ENCODE data around the gene NEDD4. TPM values are rescaled to one million over a fixed set of nuclear protein-coding genes. Genes with fewer than 3 reads are reported as not detected.
"Not testable (repeated sequence)": the region's sequence is repeated elsewhere in the genome, so short reads cannot be mapped to it uniquely, and the experiment has no call there.

Gene NEDD4
- total RNA-seq, 4 donors from 2014 or later, result 3.6 to 15.0 (median 14.4) TPM

DNA sequence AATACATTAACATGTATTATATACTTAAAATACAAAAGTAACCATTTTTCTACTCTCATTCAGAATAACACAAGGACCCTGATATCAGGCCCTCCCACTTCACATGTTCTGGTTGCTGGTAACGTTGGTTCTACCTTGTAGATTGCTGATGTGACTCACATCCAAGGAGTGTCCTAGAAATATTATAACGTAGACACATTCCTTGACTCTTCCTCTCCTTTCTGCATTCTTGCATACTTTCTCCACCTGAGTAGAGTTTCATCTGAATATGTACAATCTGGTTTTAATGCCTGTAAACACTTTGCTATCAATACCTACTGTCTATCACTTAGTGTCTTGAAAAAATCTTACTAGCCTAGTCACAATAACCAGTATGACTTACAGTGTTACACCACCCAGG lies 35.0 kb upstream of the NEDD4 start:
- Histone ChIP-seq H3K36me3 (no peaks in the 10 kb centered on the region), H3K4me3 (no peak overlapping the region), H3K27me3 (no peaks in the 10 kb centered on the region), H3K27ac (no peak overlapping the region), H3K4me1 (no peaks in the 10 kb centered on the region), H3K9me3 (peaks cover 0 to 4% of the 10 kb centered on the region in 2 donors)
- TF ChIP-seq, protein P1, sequence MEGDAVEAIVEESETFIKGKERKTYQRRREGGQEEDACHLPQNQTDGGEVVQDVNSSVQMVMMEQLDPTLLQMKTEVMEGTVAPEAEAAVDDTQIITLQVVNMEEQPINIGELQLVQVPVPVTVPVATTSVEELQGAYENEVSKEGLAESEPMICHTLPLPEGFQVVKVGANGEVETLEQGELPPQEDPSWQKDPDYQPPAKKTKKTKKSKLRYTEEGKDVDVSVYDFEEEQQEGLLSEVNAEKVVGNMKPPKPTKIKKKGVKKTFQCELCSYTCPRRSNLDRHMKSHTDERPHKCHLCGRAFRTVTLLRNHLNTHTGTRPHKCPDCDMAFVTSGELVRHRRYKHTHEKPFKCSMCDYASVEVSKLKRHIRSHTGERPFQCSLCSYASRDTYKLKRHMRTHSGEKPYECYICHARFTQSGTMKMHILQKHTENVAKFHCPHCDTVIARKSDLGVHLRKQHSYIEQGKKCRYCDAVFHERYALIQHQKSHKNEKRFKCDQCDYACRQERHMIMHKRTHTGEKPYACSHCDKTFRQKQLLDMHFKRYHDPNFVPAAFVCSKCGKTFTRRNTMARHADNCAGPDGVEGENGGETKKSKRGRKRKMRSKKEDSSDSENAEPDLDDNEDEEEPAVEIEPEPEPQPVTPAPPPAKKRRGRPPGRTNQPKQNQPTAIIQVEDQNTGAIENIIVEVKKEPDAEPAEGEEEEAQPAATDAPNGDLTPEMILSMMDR (IDR thresholded peaks at IDR 0.05), result no peak
- TF ChIP-seq EP300 (IDR thresholded peaks at IDR 0.05; ENCODE audit: low read depth) (no peak), POLR2AphosphoS5 (IDR thresholded peaks at IDR 0.05) (no peak), POLR2A (IDR thresholded peaks at IDR 0.05) (no peak)
- in situ Hi-C loops (cut with MboI; ENCODE audit: low pct_ligation_motif_present in 1 of 4, low pct_unique_long_range_greater_than_20kb in 1 of 4, low sequenced_read_pairs in 3 of 4) (no loop called here), intact Hi-C loops (cut with DNase I; ENCODE audit: low total_unique reads) (no loop called here)
- WGBS, 2 donors (ENCODE audit: low coverage in 1 of 2), result 66 to 86% methylated on average over 2 of the region's 2 CpGs
- no peak for DNase-seq

DNA sequence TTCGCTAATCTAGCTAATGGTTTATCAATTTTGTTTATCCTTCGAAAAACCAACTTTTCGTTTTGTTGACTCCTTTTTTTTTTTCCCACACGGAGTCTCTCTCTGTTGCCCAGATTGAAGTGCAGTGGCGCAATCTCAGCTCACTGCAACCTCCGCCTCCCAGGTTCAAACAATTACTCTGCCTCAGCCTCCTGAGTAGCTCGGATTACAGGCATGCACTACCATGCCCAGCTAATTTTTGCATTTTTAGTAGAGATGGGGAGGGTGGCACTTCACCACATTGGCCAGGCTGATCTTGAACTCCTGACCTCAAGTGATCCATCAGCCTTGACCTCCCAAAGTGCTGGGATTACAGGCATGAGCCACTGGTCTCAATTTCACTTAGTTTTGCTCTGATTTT lies 29.7 kb upstream of the NEDD4 start:
- in situ Hi-C loops (cut with MboI; ENCODE audit: low pct_ligation_motif_present in 1 of 4, low pct_unique_long_range_greater_than_20kb in 1 of 4, low sequenced_read_pairs in 3 of 4); DNase-seq: not testable (repeated sequence)
- WGBS, 2 donors (ENCODE audit: low coverage in 1 of 2), result 85 to 88% methylated on average over 7 of the region's 7 CpGs

DNA sequence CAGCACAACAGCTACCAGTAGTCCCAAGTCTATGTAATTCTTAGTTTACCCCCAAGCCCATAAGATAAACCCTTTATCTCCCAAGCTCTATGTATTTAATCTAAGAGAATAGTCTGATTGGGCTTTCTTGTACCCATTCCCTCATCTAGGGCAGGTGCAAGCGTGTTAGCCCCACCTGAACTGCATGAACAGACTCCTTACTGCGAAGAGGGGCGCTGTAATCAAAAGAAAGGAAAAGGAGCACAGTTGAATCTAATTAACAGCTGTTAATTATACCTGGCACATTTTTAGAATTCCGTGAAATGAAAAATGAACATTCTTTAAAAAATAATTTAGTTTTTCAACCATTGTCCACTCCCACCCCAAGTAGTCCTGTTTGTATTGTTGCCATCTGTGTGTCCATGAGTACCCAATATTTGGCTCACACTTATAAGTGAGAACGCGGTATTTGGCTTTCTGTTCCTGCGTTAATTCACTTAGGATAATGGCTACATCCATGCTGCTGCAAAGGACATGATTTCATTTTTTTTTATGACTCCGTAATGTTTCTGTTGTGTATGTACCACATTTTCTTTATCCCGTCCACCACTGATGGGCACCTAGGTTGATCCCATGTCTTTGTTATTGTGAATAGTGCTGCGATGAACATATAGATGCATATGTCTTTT lies 26.5 kb upstream of the NEDD4 start:
- intact Hi-C loops (cut with DNase I; ENCODE audit: low total_unique reads), result no loop called here
- Histone ChIP-seq H3K36me3 (no peaks in the 10 kb centered on the region), H3K9me3 (peaks cover 0 to 2% of the 10 kb centered on the region in 2 donors), H3K4me3 (no peak overlapping the region), H3K27ac (no peak overlapping the region), H3K27me3 (no peaks in the 10 kb centered on the region), H3K4me1 (no peaks in the 10 kb centered on the region)
- in situ Hi-C loops (cut with MboI; ENCODE audit: low pct_ligation_motif_present in 1 of 4, low pct_unique_long_range_greater_than_20kb in 1 of 4, low sequenced_read_pairs in 3 of 4), result no loop called here
- TF ChIP-seq EP300 (IDR thresholded peaks at IDR 0.05; ENCODE audit: low read depth) (no peak), POLR2AphosphoS5 (IDR thresholded peaks at IDR 0.05) (no peak), POLR2A (IDR thresholded peaks at IDR 0.05) (no peak)
- TF ChIP-seq, protein P1 (IDR thresholded peaks at IDR 0.05), result no peak
- DNase-seq, result no peak
- 94% methylated on average over 8 to 10 of the region's 10 CpGs for WGBS, 2 donors (ENCODE audit: low coverage in 1 of 2)

More for the DNA sequence above, 29.7 kb upstream of the NEDD4 start:
- H3K9me3 ChIP-seq; H3K27me3 ChIP-seq; H3K4me1 ChIP-seq; H3K36me3 ChIP-seq; H3K27ac ChIP-seq; H3K4me3 ChIP-seq; intact Hi-C loops (cut with DNase I; ENCODE audit: low total_unique reads): not testable (repeated sequence)

DNA sequence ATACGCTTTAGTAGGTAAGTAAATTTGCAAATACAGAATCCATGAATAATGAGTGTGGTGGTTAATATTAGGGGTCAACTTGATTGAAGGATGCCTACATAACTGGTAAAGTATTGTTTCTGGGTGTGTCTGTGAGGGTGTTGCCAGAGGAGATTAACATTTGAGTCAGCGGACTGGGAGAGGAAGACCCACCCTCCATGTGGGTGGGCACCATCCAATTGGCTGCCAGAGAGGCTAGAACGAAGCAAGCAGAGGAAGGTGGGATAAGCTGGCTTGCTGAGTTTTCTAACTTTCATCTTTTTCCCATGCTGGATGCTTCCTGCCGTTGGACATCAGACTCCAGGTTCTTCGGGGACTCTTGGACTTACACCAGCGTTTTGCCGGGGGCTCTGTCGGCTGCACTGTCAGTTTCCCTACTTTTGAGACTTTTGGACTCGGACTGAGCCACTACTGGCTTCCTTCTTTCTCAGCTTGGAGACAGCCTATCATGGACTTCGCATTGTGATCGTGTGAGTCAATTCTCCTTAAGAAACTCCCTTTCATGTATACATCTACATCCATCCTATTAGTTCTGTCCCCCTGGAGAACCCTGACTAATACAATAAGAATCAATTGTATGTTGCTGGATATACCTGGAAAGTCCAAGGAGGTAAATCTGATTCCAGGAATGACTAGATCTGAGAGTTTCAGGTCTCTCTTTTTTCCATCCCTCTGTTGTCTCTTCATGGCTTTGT lies 25.8 kb upstream of the NEDD4 start:
- TF ChIP-seq POLR2AphosphoS5 (IDR thresholded peaks at IDR 0.05) (no peak), POLR2A (IDR thresholded peaks at IDR 0.05) (no peak), EP300 (IDR thresholded peaks at IDR 0.05; ENCODE audit: low read depth) (no peak)
- TF ChIP-seq, protein P1 (IDR thresholded peaks at IDR 0.05), result no peak
- intact Hi-C loops (cut with DNase I; ENCODE audit: low total_unique reads) (no loop called here), in situ Hi-C loops (cut with MboI; ENCODE audit: low pct_ligation_motif_present in 1 of 4, low pct_unique_long_range_greater_than_20kb in 1 of 4, low sequenced_read_pairs in 3 of 4) (no loop called here)
- WGBS, 2 donors (ENCODE audit: low coverage in 1 of 2), result 82 to 90% methylated on average over 3 to 11 of the region's 11 CpGs
- no peak overlapping the region for H3K27ac ChIP-seq
- H3K36me3 ChIP-seq, result no peaks in the 10 kb centered on the region
- no peak overlapping the region for H3K4me3 ChIP-seq
- H3K27me3 ChIP-seq, result no peaks in the 10 kb centered on the region
- no peaks in the 10 kb centered on the region for H3K4me1 ChIP-seq
- no peak for DNase-seq
- no peaks in the 10 kb centered on the region for H3K9me3 ChIP-seq
